ENCODE results near the gene METRNL. TPM values are rescaled to one million over a fixed set of nuclear protein-coding genes. Genes with fewer than 3 reads are reported as not detected.
A peak's percentile ranks its signal among the peaks of the same experiment; 100 is the strongest.
"Not testable (repeated sequence)": the region's sequence is repeated elsewhere in the genome, so short reads cannot be mapped to it uniquely, and the experiment has no call there.

The METRNL gene
- total RNA-seq, 1 donor from 2014 or later, result 257 TPM

- Histone ChIP-seq H3K4me3 (no peak overlapping the region), H3K9me3 (no peaks in the 10 kb centered on the region), H3K27me3 (no peaks in the 10 kb centered on the region), H3K4me1 (no peaks in the 10 kb centered on the region), H3K36me3 (no peaks in the 10 kb centered on the region), H3K27ac (no peak overlapping the region)
- no peak for TF ChIP-seq CTCF (IDR thresholded peaks at IDR 0.05)
- intact Hi-C loops (cut with DNase I), result no loop called here
- DNase-seq (ENCODE audit: low spot score in 2 of 2), result no peak
Measured at GRCh38 chr17:83116783-83117555, 37.6 kb downstream of the METRNL start.

- intact Hi-C loops (cut with DNase I), result no loop called here
- Histone ChIP-seq H3K4me3 (no peak overlapping the region), H3K27ac (no peak overlapping the region), H3K9me3 (no peaks in the 10 kb centered on the region), H3K27me3 (no peaks in the 10 kb centered on the region), H3K36me3 (no peaks in the 10 kb centered on the region), H3K4me1 (no peaks in the 10 kb centered on the region)
- no peak for DNase-seq (ENCODE audit: low spot score in 2 of 2)
- no peak for TF ChIP-seq CTCF (IDR thresholded peaks at IDR 0.05)
Measured at GRCh38 chr17:83117583-83117982, 38.2 kb downstream of the METRNL start.

GRCh38 chr17:83118071-83118841 is 38.8 kb downstream of the METRNL start:
- Histone ChIP-seq H3K4me3 (no peak overlapping the region), H3K27me3 (no peaks in the 10 kb centered on the region), H3K9me3 (no peaks in the 10 kb centered on the region), H3K4me1 (no peaks in the 10 kb centered on the region), H3K36me3 (no peaks in the 10 kb centered on the region), H3K27ac (no peak overlapping the region)
- no peak for TF ChIP-seq CTCF (IDR thresholded peaks at IDR 0.05)
- intact Hi-C loops (cut with DNase I), result no loop called here
- DNase-seq (ENCODE audit: low spot score in 2 of 2), result no peak

GRCh38 chr17:83119987-83120864 is 40.8 kb downstream of the METRNL start:
- Histone ChIP-seq H3K9me3 (no peaks in the 10 kb centered on the region), H3K4me3 (no peak overlapping the region), H3K36me3 (no peaks in the 10 kb centered on the region), H3K27me3 (no peaks in the 10 kb centered on the region), H3K27ac (no peak overlapping the region), H3K4me1 (no peaks in the 10 kb centered on the region)
- no peak for TF ChIP-seq CTCF (IDR thresholded peaks at IDR 0.05)
- peak in 1 of 2 donors; percentile 8 for DNase-seq (ENCODE audit: low spot score in 2 of 2)
- intact Hi-C loops (cut with DNase I), result no loop called here

- H3K9me3 ChIP-seq; H3K27me3 ChIP-seq; H3K4me1 ChIP-seq; H3K36me3 ChIP-seq; intact Hi-C loops (cut with DNase I); DNase-seq (ENCODE audit: low spot score in 2 of 2): not testable (repeated sequence)
- Histone ChIP-seq H3K27ac (peak overlapping the region; percentile 2), H3K4me3 (peak overlapping the region in 1 of 2 donors; percentile 43)
Measured at GRCh38 chr17:83121473-83121872, 42.1 kb downstream of the METRNL start.
